H1 (cell line): Measurements from ENCODE around the gene ALG11. TPM values are rescaled to one million over a fixed set of nuclear protein-coding genes. Genes with fewer than 3 reads are reported as not detected.

Experiments
- KDM5A ChIP-seq: fragments of 200-600 bp; IDR thresholded peaks from 2 replicates; pipeline ENCODE4 v1.7.1; 2012; ENCODE audit warnings: mild to moderate bottlenecking, low read length, inconsistent platforms, mixed read lengths
- NRF1 ChIP-seq: IDR thresholded peaks from 2 replicates; pipeline ENCODE4 v1.6.1; 2011; ENCODE audit warnings: mild to moderate bottlenecking, low read depth, low read length, improper control_type of control experiment
- POU5F1 ChIP-seq: IDR thresholded peaks from 2 replicates; pipeline ENCODE4 v1.6.1; 2011; ENCODE audit warnings: low read depth, mild to moderate bottlenecking, low read length, moderate library complexity
- RFX5 ChIP-seq: IDR thresholded peaks from 2 replicates; pipeline ENCODE4 v1.6.1; 2011; ENCODE audit warnings: low read depth, low read length, improper control_type of control experiment, borderline replicate concordance
- SIRT6 ChIP-seq: IDR thresholded peaks from one replicate; pipeline ENCODE4 v1.7.1; 2012; ENCODE audit warnings: low read length, inconsistent platforms
- TAF1 ChIP-seq: IDR thresholded peaks from 2 replicates; pipeline ENCODE4 v1.6.1; 2011; ENCODE audit warnings: mild to moderate bottlenecking, low read depth, low read length
- polyA plus RNA-seq, 7 experiments: library from polyadenylated mRNA; depleted of rRNA in 3 of 7; stranded (reverse) in 5 of 7; unstranded in 2 of 7; fragments of >200 nt in 5 of 7; fragments of 200-250 nt in 2 of 7; gene quantifications; 1 replicate in 5 of 7; 2 replicates in 1 of 7; 4 replicates in 1 of 7; pipeline versions ENCODE4 v1.2.1 to v1.2.3, GENCODE V29; 2011 to 2013; ENCODE audit warnings: missing spikeins in 2 of 7, mixed read lengths in 2 of 7
- total RNA-seq: library from RNA; stranded (reverse); fragmentation: NEBNext Ultra II Directional; extraction: Animal tissue kit (Norgen Biotek cat#: 25700); gene quantifications from 2 replicates; pipeline ENCODE4 v1.2.1, GENCODE V29; 2021

The ALG11 gene
- total and polyA plus RNA-seq, 2 of the 8 experiments (the other 6 are each of a cell fraction or from before 2014, with no cell fraction given) = 5.2 to 39.9 TPM

DNA sequence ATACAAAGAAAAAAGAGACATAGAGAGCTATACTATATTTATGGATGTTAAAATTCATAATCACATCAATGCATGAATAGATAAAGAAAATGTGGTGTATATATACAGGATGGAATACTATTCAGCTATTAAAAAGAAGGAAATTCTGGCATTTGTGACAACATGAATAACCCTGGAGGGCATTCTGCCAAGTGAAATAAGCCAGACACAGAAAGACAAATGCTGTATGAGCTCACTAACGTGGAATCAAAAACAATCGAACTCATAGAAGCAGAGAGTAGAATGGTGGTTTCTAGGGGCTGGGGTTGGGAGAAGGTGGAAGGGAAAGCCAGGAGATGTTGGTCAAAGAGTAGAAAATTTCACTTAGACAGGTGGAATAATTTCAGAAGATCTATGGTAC lies 36.3 kb downstream of the ALG11 start (continued):
- no peak for TF ChIP-seq SIRT6
- no peak for TF ChIP-seq RFX5
- no peak for TF ChIP-seq POU5F1
- TF ChIP-seq KDM5A = no peak
- no peak for TF ChIP-seq TAF1
- TF ChIP-seq NRF1 = no peak
- TF ChIP-seq, all 59 proteins: peak for 0
